ENCODE data around the gene ANKRD36C. TPM values are rescaled to one million over a fixed set of nuclear protein-coding genes. Genes with fewer than 3 reads are reported as not detected.
"Not testable (repeated sequence)": the region's sequence is repeated elsewhere in the genome, so short reads cannot be mapped to it uniquely, and the experiment has no call there.

ANKRD36C gene
- polyA plus RNA-seq, 1 experiment, result 2.5 TPM

DNA sequence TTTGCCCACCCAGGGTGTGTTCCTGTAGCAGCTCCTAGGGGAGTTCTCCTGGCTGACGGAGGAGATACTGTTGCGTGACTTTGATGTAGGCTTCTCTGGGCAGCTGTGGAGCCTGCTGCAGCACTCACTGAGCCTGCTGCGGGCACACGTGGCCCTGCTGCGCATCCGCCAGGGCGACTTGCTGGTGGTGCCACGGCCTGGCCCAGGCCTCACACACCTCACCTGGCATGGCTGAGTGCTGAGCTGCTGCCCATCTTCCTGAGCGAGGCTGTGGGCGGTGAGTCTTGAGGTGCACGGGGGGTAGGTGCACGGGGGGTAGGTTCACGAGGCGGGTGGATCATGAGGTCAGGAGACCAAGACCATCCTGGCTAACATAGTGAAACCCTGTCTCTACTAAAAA, 191.7 kb downstream of the ANKRD36C start:
- TF ChIP-seq, protein P1, sequence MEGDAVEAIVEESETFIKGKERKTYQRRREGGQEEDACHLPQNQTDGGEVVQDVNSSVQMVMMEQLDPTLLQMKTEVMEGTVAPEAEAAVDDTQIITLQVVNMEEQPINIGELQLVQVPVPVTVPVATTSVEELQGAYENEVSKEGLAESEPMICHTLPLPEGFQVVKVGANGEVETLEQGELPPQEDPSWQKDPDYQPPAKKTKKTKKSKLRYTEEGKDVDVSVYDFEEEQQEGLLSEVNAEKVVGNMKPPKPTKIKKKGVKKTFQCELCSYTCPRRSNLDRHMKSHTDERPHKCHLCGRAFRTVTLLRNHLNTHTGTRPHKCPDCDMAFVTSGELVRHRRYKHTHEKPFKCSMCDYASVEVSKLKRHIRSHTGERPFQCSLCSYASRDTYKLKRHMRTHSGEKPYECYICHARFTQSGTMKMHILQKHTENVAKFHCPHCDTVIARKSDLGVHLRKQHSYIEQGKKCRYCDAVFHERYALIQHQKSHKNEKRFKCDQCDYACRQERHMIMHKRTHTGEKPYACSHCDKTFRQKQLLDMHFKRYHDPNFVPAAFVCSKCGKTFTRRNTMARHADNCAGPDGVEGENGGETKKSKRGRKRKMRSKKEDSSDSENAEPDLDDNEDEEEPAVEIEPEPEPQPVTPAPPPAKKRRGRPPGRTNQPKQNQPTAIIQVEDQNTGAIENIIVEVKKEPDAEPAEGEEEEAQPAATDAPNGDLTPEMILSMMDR (IDR thresholded peaks at IDR 0.05; ENCODE audit: insufficient read depth, low read depth, low read length), result no peak
- ChIA-PET CTCF (no interaction called here), POLR2A (no interaction called here)
- Histone ChIP-seq H3K36me3 (ENCODE audit: control insufficient read depth, insufficient read depth, low read length) (no peaks in the 10 kb centered on the region), H3K4me3 (ENCODE audit: low read depth, low read length) (no peak overlapping the region), H3K27me3 (ENCODE audit: control insufficient read depth, insufficient read depth, low read length) (no peaks in the 10 kb centered on the region)
- DNase-seq (ENCODE audit: low read depth), result no peak

DNA sequence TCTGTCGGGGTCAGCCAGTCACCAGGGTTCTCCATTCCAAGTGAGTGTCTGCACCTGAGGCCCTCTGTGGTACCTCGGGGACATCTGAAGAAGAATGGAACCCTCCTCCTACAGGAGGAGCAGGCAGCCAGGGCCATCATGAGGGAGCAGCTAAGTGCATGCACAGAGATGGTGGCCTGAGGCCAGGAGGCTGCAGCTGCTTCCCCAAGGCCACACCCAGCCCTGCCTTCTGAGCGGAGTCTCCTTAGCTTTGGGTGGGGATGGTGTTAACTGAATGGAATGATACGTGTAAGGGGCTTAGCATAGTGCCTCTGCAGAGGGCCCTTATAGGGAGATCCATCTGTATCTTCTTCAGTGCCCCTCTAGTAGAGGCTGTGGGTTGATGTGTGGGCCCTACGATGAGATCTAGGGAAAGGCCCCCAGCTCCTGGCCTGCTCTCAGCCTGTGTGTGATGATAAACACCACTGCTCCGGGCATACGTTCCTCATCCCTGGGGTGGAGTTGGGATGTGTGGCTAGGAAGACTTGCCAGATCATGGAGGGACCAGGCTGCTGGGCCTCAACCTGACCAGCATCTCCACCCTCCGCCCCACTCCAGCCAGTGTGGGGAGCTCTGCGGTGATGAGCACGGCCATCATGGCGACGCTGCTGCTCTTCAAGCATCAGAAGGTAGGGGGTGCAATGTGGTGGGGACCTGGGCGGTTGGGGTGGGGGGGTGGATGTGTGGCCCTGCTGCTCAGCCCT, 192.3 kb downstream of the ANKRD36C start:
- CTCF ChIA-PET, result not testable (repeated sequence)

DNA sequence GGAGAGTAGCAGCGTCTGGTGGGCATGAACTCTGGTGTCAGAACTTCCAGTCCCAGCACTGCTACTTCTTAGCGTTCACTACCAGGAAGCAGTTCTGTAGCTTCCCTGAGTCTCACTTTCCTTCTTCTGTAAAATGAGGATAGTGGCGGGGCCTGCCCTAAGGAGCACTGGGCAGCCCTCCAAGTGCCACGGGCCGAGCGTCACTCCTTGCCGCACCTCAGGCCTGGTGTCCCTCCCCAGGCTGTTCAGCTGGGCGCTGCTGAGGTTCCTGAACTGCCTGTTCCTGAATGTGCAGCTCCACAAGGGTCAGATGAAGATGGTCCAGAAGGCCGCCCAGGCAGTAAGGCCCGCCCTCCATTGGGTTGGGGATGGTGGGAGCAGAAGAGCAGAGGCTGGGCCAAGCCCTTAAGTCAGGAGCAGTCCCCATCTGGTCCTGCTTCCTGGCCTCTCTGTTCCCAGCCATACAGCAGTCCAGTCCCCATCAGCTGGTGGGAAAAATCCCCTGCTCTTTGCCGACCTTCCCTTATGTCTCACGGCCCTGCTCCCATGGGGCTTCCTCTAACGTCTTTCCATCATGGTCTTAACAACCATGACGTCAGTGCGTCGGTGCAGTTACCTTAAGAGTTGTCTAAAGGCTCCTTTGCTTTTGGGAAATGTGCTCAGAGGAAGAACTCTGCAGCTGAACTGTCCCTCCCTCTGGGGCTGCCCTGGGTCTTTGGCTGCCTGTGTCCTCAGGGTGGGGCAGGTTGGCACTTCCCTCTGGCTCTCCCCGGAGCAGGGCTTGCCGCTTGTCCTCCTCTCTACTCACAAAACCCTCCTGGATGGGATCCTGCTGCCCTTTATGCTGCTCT, 195.2 kb downstream of the ANKRD36C start:
- CTCF ChIA-PET, POLR2A ChIA-PET: not testable (repeated sequence)

More for the DNA sequence above, 192.3 kb downstream of the ANKRD36C start:
- POLR2A ChIA-PET; H3K4me3 ChIP-seq (ENCODE audit: low read depth, low read length); H3K36me3 ChIP-seq (ENCODE audit: control insufficient read depth, insufficient read depth, low read length); DNase-seq (ENCODE audit: low read depth); H3K27me3 ChIP-seq (ENCODE audit: control insufficient read depth, insufficient read depth, low read length): not testable (repeated sequence)

DNA sequence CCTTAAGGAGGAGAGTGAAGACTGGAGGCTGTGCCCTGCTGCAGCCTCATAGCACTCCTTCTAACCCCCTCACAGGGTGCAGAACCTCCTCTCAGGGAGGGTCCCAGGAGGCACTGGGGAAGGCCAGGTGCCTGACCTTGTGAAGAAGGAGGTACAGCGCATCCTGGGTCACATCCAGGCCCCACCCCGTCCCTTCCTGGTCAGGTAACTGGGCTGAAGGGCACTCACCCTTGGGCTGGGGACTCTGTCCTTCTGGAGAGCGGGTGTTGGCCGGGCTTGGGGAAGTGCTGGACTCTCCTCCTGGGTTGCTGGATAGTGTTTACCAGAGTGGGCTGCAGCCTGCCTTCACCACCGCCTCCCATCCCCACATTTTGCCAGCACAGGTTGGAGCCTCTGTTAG, 197.7 kb downstream of the ANKRD36C start:
- DNase-seq (ENCODE audit: low read depth); H3K36me3 ChIP-seq (ENCODE audit: control insufficient read depth, insufficient read depth, low read length); POLR2A ChIA-PET; H3K4me3 ChIP-seq (ENCODE audit: low read depth, low read length); H3K27me3 ChIP-seq (ENCODE audit: control insufficient read depth, insufficient read depth, low read length); CTCF ChIA-PET: not testable (repeated sequence)

More for the DNA sequence above, 195.2 kb downstream of the ANKRD36C start:
- H3K36me3 ChIP-seq (ENCODE audit: control insufficient read depth, insufficient read depth, low read length); DNase-seq (ENCODE audit: low read depth); H3K4me3 ChIP-seq (ENCODE audit: low read depth, low read length); H3K27me3 ChIP-seq (ENCODE audit: control insufficient read depth, insufficient read depth, low read length): not testable (repeated sequence)

DNA sequence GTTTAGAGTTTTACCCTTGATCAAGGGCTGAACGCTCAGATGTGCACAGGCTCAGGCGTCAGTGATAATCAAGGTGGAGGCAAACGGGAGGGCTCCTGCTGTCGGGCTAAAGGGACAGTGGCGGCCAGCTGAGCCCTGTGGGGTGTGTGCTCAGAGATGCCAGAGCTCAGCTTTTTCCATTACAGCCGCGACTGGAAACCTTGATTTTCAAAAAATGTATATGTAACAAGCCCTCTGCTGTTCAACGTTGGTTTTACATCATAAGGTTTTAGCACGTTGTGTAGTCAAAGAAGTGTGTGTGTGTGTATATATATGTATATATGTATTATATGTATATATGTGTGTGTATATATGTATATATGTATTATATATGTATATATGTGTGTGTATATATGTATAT, 201.4 kb downstream of the ANKRD36C start:
- CTCF ChIA-PET; DNase-seq (ENCODE audit: low read depth); POLR2A ChIA-PET; H3K27me3 ChIP-seq (ENCODE audit: control insufficient read depth, insufficient read depth, low read length); H3K4me3 ChIP-seq (ENCODE audit: low read depth, low read length); H3K36me3 ChIP-seq (ENCODE audit: control insufficient read depth, insufficient read depth, low read length): not testable (repeated sequence)

- H3K27me3 ChIP-seq (ENCODE audit: control insufficient read depth, insufficient read depth, low read length); H3K36me3 ChIP-seq (ENCODE audit: control insufficient read depth, insufficient read depth, low read length); DNase-seq (ENCODE audit: low read depth); H3K4me3 ChIP-seq (ENCODE audit: low read depth, low read length); CTCF ChIA-PET; POLR2A ChIA-PET: not testable (repeated sequence)
Measured at GRCh38 chr2:95789385-95789784, 202.2 kb downstream of the ANKRD36C start.

GRCh38 chr2:95788642-95789041, 203.0 kb downstream of the ANKRD36C start:
- DNase-seq (ENCODE audit: low read depth); POLR2A ChIA-PET; H3K27me3 ChIP-seq (ENCODE audit: control insufficient read depth, insufficient read depth, low read length); CTCF ChIA-PET; H3K36me3 ChIP-seq (ENCODE audit: control insufficient read depth, insufficient read depth, low read length); H3K4me3 ChIP-seq (ENCODE audit: low read depth, low read length): not testable (repeated sequence)

Small RNA genes lying within 50 kb of the gene (small RNA-seq; reads per million reads assigned to genes)
- gene RN7SL210P (ENCODE audit: insufficient read length, low read depth, low replicate concordance), result not detected

Other genes starting within 250 kb of the ANKRD36C start
- gene GPAT2, start 43.1 kb upstream of the ANKRD36C start, polyA plus RNA-seq (2011; rRNA removed), result 4.9 and 9.5 TPM in 2 replicates
- not detected in 2 replicates for gene ADRA2B, start 124.7 kb upstream of the ANKRD36C start, polyA plus RNA-seq (2011; rRNA removed)
- gene ASTL, start 146.7 kb upstream of the ANKRD36C start, polyA plus RNA-seq (2011; rRNA removed), result not detected in 2 replicates
- gene DUSP2, start 153.6 kb upstream of the ANKRD36C start, polyA plus RNA-seq (2011; rRNA removed), result 0.82 and 2.2 TPM in 2 replicates
- 56.1 and 101 TPM in 2 replicates for gene STARD7, start 217.0 kb upstream of the ANKRD36C start, polyA plus RNA-seq (2011; rRNA removed)